ENCODE results near the gene DENND6A. TPM values are rescaled to one million over a fixed set of nuclear protein-coding genes. Genes with fewer than 3 reads are reported as not detected.

The DENND6A gene
- total and polyA plus RNA-seq, 7 donors: 6.0 to 51.7 (median 23.8) TPM

DNA sequence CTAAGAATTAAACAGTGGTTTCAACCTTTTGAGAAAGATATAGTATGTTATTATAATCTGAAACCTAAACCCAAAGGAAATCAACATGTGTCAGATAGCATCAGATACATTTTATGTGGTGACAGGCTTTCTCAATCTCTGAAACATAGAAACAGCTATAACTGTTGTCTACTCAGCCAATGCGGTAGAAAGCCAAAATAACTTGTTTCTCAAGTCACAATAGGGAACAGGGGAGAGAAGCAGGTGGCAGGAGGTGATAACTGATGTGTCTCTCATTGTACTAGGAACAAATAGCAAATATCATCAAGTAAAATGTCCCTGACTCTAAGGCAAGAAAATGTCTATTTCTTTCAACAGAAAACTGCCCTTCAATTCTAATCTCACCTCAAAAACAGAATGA is 38.6 kb downstream of the DENND6A start:
- Histone ChIP-seq H3K4me1 (no peaks in the 10 kb centered on the region), H3K4me3 (no peak overlapping the region), H3K27ac (no peak overlapping the region), H3K27me3 (no peaks in the 10 kb centered on the region), H3K9me3 (no peaks in the 10 kb centered on the region), H3K36me3 (peaks cover 0 to 83% (median 0%) of the 10 kb centered on the region in 4 donors)
- intact Hi-C loops (cut with DNase I): no loop called here
- TF ChIP-seq POLR2A (IDR thresholded peaks at IDR 0.05) (no peak), EP300 (IDR thresholded peaks at IDR 0.05) (no peak), POLR2AphosphoS5 (IDR thresholded peaks at IDR 0.05) (no peak)
- TF ChIP-seq, protein P1, sequence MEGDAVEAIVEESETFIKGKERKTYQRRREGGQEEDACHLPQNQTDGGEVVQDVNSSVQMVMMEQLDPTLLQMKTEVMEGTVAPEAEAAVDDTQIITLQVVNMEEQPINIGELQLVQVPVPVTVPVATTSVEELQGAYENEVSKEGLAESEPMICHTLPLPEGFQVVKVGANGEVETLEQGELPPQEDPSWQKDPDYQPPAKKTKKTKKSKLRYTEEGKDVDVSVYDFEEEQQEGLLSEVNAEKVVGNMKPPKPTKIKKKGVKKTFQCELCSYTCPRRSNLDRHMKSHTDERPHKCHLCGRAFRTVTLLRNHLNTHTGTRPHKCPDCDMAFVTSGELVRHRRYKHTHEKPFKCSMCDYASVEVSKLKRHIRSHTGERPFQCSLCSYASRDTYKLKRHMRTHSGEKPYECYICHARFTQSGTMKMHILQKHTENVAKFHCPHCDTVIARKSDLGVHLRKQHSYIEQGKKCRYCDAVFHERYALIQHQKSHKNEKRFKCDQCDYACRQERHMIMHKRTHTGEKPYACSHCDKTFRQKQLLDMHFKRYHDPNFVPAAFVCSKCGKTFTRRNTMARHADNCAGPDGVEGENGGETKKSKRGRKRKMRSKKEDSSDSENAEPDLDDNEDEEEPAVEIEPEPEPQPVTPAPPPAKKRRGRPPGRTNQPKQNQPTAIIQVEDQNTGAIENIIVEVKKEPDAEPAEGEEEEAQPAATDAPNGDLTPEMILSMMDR (IDR thresholded peaks at IDR 0.05): no peak
- no peak for DNase-seq
- WGBS, 2 donors: 82 to 93% methylated on average over 1 of the region's 1 CpG

DNA sequence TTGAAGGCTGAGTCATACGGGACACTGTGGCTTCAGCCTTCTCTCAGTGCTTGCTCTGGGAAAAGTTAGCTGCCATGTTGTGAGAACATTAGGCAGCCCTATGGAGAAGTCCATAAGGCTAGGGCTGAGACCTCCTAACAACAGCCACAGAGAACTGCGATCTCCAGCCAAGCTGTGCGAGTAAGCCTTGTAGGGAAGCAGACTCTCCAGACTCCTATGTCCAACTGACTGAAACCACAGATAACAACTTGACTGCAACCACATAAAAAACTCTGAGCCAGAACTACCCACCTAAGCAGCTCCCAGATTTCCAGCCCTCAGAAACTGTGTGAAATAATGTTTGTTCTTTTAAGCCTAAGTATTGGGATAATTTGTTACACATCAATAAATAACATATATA is 40.7 kb downstream of the DENND6A start:
- no peak for DNase-seq
- Histone ChIP-seq H3K4me3 (no peak overlapping the region), H3K27me3 (no peaks in the 10 kb centered on the region), H3K27ac (no peak overlapping the region), H3K36me3 (peaks cover 0 to 71% (median 0%) of the 10 kb centered on the region in 4 donors), H3K4me1 (no peaks in the 10 kb centered on the region), H3K9me3 (peaks cover 0 to 3% (median 0%) of the 10 kb centered on the region in 4 donors)
- intact Hi-C loops (cut with DNase I): no loop called here
- TF ChIP-seq POLR2A (IDR thresholded peaks at IDR 0.05) (no peak), EP300 (IDR thresholded peaks at IDR 0.05) (no peak), POLR2AphosphoS5 (IDR thresholded peaks at IDR 0.05) (no peak)
- TF ChIP-seq, protein P1 (IDR thresholded peaks at IDR 0.05): no peak
- 96% methylated on average over 3 of the region's 3 CpGs for WGBS, 2 donors

DNA sequence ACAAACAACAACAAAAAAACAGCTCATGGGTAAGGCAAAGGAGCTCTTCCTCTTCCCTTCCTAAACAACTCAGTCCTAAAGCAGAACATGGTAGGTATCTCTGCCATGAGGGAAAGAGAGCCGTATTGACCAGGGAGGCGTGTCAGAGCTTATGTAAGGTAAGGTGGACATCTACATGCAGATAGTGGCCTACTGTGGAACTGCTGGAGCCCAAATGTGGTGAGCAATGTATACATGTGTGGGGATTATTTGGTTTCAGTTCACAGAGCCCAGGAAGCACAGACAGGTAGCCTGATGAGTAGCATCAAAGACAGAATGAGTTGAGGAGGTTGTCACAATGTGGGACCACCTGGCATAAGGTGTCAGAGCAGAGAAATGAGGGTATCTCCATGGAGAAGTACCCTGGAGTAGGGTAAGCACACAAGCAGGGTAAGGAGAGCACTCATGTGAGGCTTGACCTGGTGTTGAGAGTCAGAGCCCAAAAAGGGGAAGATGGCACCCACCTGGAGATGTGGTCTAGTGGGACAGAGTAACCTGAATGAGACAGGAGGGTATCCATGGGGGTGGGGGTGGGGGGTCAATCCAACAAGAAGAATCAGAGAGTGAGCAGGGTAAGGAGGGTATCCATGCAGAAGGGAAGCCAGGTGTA is 45.5 kb downstream of the DENND6A start:
- TF ChIP-seq POLR2A (IDR thresholded peaks at IDR 0.05): no peak
- TF ChIP-seq EP300 (IDR thresholded peaks at IDR 0.05): no peak
- no peak for TF ChIP-seq POLR2AphosphoS5 (IDR thresholded peaks at IDR 0.05)
- TF ChIP-seq, protein P1 (IDR thresholded peaks at IDR 0.05): no peak
- H3K27me3 ChIP-seq: no peaks in the 10 kb centered on the region
- H3K9me3 ChIP-seq: peaks cover 0 to 3% (median 0%) of the 10 kb centered on the region in 4 donors
- no peak overlapping the region for H3K4me3 ChIP-seq
- WGBS, 2 donors: 93 to 95% methylated on average over 2 of the region's 2 CpGs
- H3K27ac ChIP-seq: no peak overlapping the region
- peaks cover 3 to 67% (median 16%) of the 10 kb centered on the region in 4 donors for H3K36me3 ChIP-seq
- intact Hi-C loops (cut with DNase I): no loop called here
- H3K4me1 ChIP-seq: no peaks in the 10 kb centered on the region
- DNase-seq: no peak

DNA sequence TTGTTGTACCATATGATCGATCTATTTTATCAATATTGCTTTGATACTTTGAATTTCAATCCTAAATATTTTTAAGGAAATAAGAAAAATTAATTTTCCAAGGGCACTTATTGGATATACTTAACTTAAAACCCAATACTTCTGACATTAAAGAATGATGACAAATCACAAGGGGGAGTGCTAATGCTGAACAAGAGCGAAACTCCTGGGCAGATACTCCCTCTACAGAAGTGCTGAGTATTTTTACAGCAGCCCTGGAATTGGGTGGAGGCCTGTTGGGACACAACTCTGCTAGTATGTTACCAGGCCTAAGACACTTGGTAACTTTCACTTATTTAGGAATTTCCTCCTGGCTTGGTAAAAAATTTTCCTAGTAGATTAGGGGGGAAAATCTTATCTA is 46.2 kb downstream of the DENND6A start:
- WGBS, 2 donors: 89 to 93% methylated on average over 2 of the region's 2 CpGs
- peaks cover 3 to 67% (median 19%) of the 10 kb centered on the region in 4 donors for H3K36me3 ChIP-seq
- no peaks in the 10 kb centered on the region for H3K4me1 ChIP-seq
- DNase-seq: no peak
- H3K27me3 ChIP-seq: no peaks in the 10 kb centered on the region
- TF ChIP-seq POLR2A (IDR thresholded peaks at IDR 0.05) (no peak), POLR2AphosphoS5 (IDR thresholded peaks at IDR 0.05) (no peak), EP300 (IDR thresholded peaks at IDR 0.05) (no peak)
- TF ChIP-seq, protein P1 (IDR thresholded peaks at IDR 0.05): no peak
- intact Hi-C loops (cut with DNase I): no loop called here
- H3K4me3 ChIP-seq: no peak overlapping the region
- no peak overlapping the region for H3K27ac ChIP-seq
- H3K9me3 ChIP-seq: peaks cover 0 to 3% (median 0%) of the 10 kb centered on the region in 4 donors

All from sigmoid colon (tissue), 7 donors.